Neural cell (in vitro differentiated cells): Measurements from ENCODE around the gene TMUB1.

ENCODE experiments used
- CTCF ChIP-seq: fragments of 450-650 bp; IDR thresholded peaks from 2 replicates; pipeline ENCODE4 v1.5.1; 2014; ENCODE audit warnings: antibody characterized with exemption, mild to moderate bottlenecking, moderate library complexity; ENCODE audit not compliant: poor library complexity, severe bottlenecking
- EZH2 ChIP-seq: fragments of 200-600, 300-800 bp; shearing (Covaris generic), sonication (generic); IDR thresholded peaks from 2 replicates; pipeline ENCODE4 v1.6.1; 2014; ENCODE audit warnings: antibody characterized with exemption, low read length, borderline replicate concordance, mild to moderate bottlenecking; ENCODE audit not compliant: insufficient read depth, poor library complexity, severe bottlenecking
- TAF1 ChIP-seq: IDR thresholded peaks from 2 replicates; pipeline ENCODE4 v1.6.1; 2012; ENCODE audit warnings: low read depth

DNA sequence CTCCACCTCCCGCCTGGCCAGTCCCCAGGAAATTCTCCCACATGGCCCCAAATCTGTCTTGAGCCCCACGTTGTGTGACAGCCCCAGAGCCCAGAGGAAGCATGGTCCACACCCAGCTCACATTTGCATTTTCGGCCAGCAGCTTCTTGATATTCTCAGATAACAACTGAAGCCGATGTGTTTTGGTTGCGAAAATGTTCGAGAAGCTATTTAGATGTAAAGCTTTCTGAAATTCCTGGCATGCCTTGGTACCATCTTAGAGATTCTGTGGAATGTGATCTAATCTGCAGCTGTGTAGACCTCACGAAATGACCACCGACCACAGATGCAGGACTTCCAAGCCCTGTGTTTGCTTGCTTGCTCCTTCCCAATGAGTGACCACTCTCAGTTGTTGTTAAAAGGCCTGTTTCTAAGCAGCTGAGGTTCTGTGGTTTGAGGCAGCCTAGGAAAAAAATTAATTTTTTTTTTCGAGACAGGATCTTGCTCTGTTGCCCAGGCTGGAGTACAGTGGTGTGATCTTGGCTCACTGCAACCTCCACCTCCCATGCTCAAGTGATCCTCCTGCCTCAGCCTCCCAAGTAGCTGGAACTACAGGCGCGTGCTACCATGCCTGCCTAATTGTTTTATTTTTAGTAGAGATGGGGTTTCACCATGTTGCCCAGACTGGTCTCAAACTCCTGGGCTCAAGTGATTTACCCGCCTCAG, 15.1 kb downstream of the TMUB1 start:
- TF ChIP-seq CTCF, result no peak
- no peak for TF ChIP-seq TAF1
- no peak for TF ChIP-seq EZH2
